CD4-positive, alpha-beta T cell treated with Interleukin-4 for 4 hours (primary cell): ENCODE data around the gene ATG7.
"Not testable (repeated sequence)": the region's sequence is repeated elsewhere in the genome, so short reads cannot be mapped to it uniquely, and the experiment has no call there.

ENCODE experiments used
- DNase-seq: peaks from one replicate; pipeline ENCODE4 v3.0.0-alpha.2; 2020

The ATG7 gene

GRCh38 chr3:11576453-11576852 lies 304.3 kb downstream of the ATG7 start:
- no peak for DNase-seq

- DNase-seq = no peak
These were observed 306.0 kb downstream of the ATG7 start for GRCh38 chr3:11578169-11578568.

GRCh38 chr3:11580645-11581044 lies 308.4 kb downstream of the ATG7 start:
- DNase-seq = no peak

GRCh38 chr3:11581237-11582190 lies 309.3 kb downstream of the ATG7 start:
- no peak for DNase-seq

GRCh38 chr3:11582191-11582968 lies 310.2 kb downstream of the ATG7 start:
- no peak for DNase-seq

- DNase-seq = no peak
These were observed 311.0 kb downstream of the ATG7 start for GRCh38 chr3:11583235-11583634.

- no peak for DNase-seq
These were observed 311.4 kb downstream of the ATG7 start for GRCh38 chr3:11583638-11584046.

- no peak for DNase-seq
These were observed 312.4 kb downstream of the ATG7 start for GRCh38 chr3:11584570-11584969.

GRCh38 chr3:11587766-11588165 lies 315.6 kb downstream of the ATG7 start:
- DNase-seq = no peak

GRCh38 chr3:11588338-11588737 lies 316.1 kb downstream of the ATG7 start:
- no peak for DNase-seq

- no peak for DNase-seq
These were observed 316.6 kb downstream of the ATG7 start for GRCh38 chr3:11588755-11589154.

GRCh38 chr3:11589706-11590105 lies 317.5 kb downstream of the ATG7 start:
- DNase-seq = no peak

- no peak for DNase-seq
These were observed 318.8 kb downstream of the ATG7 start for GRCh38 chr3:11591002-11591355.

- DNase-seq = no peak
These were observed 319.4 kb downstream of the ATG7 start for GRCh38 chr3:11591391-11592282.

GRCh38 chr3:11592445-11593298 lies 320.5 kb downstream of the ATG7 start:
- no peak for DNase-seq

- DNase-seq = no peak
These were observed 321.3 kb downstream of the ATG7 start for GRCh38 chr3:11593318-11594034.

- not testable (repeated sequence) for DNase-seq
These were observed 322.8 kb downstream of the ATG7 start for GRCh38 chr3:11595024-11595423.

GRCh38 chr3:11596387-11596786 lies 324.2 kb downstream of the ATG7 start:
- no peak for DNase-seq

GRCh38 chr3:11600501-11601282 lies 328.5 kb downstream of the ATG7 start:
- DNase-seq = no peak

- no peak for DNase-seq
These were observed 329.4 kb downstream of the ATG7 start for GRCh38 chr3:11601446-11602238.
